ENCODE data around the gene CBX8.

GRCh38 chr17:79795795-79796443, 958 bp downstream of the CBX8 start:
- TF ChIP-seq GATA3 (IDR thresholded peaks at IDR 0.05; ENCODE audit: low read depth, low read length): no peak
- no peak for TF ChIP-seq GATA2 (IDR thresholded peaks at IDR 0.05; ENCODE audit: low read depth, low read length)

Data from SH-SY5Y (cell line).